Trophoblast cell (in vitro differentiated cells and primary cell): ENCODE data around the gene CEP78.

Source experiments
- DNase-seq, 2 donors: peaks; one replicate each; pipeline ENCODE4 v3.0.0-alpha.2; 2016
- H2AFZ ChIP-seq: 2 replicates; pipeline ENCODE4 v1.6.1; 2013; ENCODE audit warnings: low read length, moderate library complexity, mild to moderate bottlenecking; ENCODE audit not compliant: insufficient read depth, poor library complexity
- H2AK5ac ChIP-seq: 2 replicates; pipeline ENCODE4 v1.6.1; 2013; ENCODE audit warnings: mild to moderate bottlenecking, low read length
- H2BK120ac ChIP-seq: 2 replicates; pipeline ENCODE4 v1.6.1; 2013; ENCODE audit warnings: low read length, mild to moderate bottlenecking, moderate library complexity; ENCODE audit not compliant: insufficient read depth, poor library complexity
- H2BK12ac ChIP-seq: 2 replicates; pipeline ENCODE4 v1.6.1; 2013; ENCODE audit warnings: mild to moderate bottlenecking, low read length, moderate library complexity
- H2BK5ac ChIP-seq: 2 replicates; pipeline ENCODE4 v1.6.1; 2013; ENCODE audit warnings: low read length, low read depth, moderate library complexity, mild to moderate bottlenecking; ENCODE audit not compliant: poor library complexity
- H3K14ac ChIP-seq: 2 replicates; pipeline ENCODE4 v1.6.1; 2013; ENCODE audit warnings: mild to moderate bottlenecking, low read length
- H3K18ac ChIP-seq: 2 replicates; pipeline ENCODE4 v1.6.1; 2013; ENCODE audit warnings: mild to moderate bottlenecking, low read length
- H3K23ac ChIP-seq: 2 replicates; pipeline ENCODE4 v1.6.1; 2013; ENCODE audit warnings: low read length
- H3K27ac ChIP-seq: 2 replicates; pipeline ENCODE4 v1.5.1; 2013; ENCODE audit warnings: low read depth, mild to moderate bottlenecking, inconsistent platforms, low read length, moderate library complexity
- H3K27me3 ChIP-seq: 2 replicates; pipeline ENCODE4 v1.6.1; 2013; ENCODE audit warnings: inconsistent platforms, mild to moderate bottlenecking, low read length, moderate library complexity; ENCODE audit not compliant: insufficient read depth
- H3K36me3 ChIP-seq, 2 experiments: 1 replicate in 1 of 2; 2 replicates in 1 of 2; pipeline ENCODE4 v1.6.1; 2013; ENCODE audit warnings: low read length in 2 of 2, mild to moderate bottlenecking in 2 of 2, moderate library complexity in 1 of 2; ENCODE audit not compliant: insufficient read depth in 2 of 2, control insufficient read depth in 1 of 2
- H3K4ac ChIP-seq: 2 replicates; pipeline ENCODE4 v1.6.1; 2013; ENCODE audit warnings: low read depth, mild to moderate bottlenecking, low read length, moderate library complexity
- H3K4me1 ChIP-seq, 2 experiments: 1 replicate in 1 of 2; 2 replicates in 1 of 2; pipeline ENCODE4 v1.6.1; 2013; ENCODE audit warnings: low read length in 2 of 2, mild to moderate bottlenecking in 2 of 2, moderate library complexity in 1 of 2; ENCODE audit not compliant: insufficient read depth in 2 of 2, control insufficient read depth in 1 of 2
- H3K4me2 ChIP-seq: 2 replicates; pipeline ENCODE4 v1.6.1; 2013; ENCODE audit warnings: inconsistent platforms, mild to moderate bottlenecking, low read length, moderate library complexity
- H3K4me3 ChIP-seq: 2 replicates; pipeline ENCODE4 v1.5.1; 2013; ENCODE audit warnings: mild to moderate bottlenecking, low read depth, low read length, inconsistent platforms
- H3K79me1 ChIP-seq: one replicate; pipeline ENCODE4 v1.6.1; 2013; ENCODE audit warnings: low read length
- H3K79me2 ChIP-seq: 2 replicates; pipeline ENCODE4 v1.6.1; 2013; ENCODE audit warnings: low read length, mild to moderate bottlenecking; ENCODE audit not compliant: control insufficient read depth, insufficient read depth, poor library complexity
- H3K9ac ChIP-seq: 2 replicates; pipeline ENCODE4 v1.6.1; 2013; ENCODE audit warnings: mild to moderate bottlenecking, low read length
- H3K9me3 ChIP-seq: 2 replicates; pipeline ENCODE4 v1.6.1; 2013; ENCODE audit warnings: low read depth, mild to moderate bottlenecking, control low read depth, inconsistent platforms, low read length; ENCODE audit not compliant: insufficient read depth
- H4K12ac ChIP-seq: 2 replicates; pipeline ENCODE4 v1.6.1; 2013; ENCODE audit warnings: low read depth, mild to moderate bottlenecking, low read length, moderate library complexity
- H4K8ac ChIP-seq: 2 replicates; pipeline ENCODE4 v1.6.1; 2013; ENCODE audit warnings: low read depth, mild to moderate bottlenecking, low read length, moderate library complexity
- H4K91ac ChIP-seq: one replicate; pipeline ENCODE4 v1.6.1; 2013; ENCODE audit warnings: low read depth, mild to moderate bottlenecking, low read length, moderate library complexity
- WGBS: extraction: QIAGEN DNeasy Blood & Tissue Kit; methylation state at CpG from one replicate; pipeline ENCODE4 v1.1.7; 2013; ENCODE audit warnings: missing lambda C conversion rate; ENCODE audit not compliant: insufficient read length, insufficient coverage; ENCODE audit errors: extremely low coverage; 5-methylcytosine and 5-hydroxymethylcytosine counted together

The CEP78 gene

DNA sequence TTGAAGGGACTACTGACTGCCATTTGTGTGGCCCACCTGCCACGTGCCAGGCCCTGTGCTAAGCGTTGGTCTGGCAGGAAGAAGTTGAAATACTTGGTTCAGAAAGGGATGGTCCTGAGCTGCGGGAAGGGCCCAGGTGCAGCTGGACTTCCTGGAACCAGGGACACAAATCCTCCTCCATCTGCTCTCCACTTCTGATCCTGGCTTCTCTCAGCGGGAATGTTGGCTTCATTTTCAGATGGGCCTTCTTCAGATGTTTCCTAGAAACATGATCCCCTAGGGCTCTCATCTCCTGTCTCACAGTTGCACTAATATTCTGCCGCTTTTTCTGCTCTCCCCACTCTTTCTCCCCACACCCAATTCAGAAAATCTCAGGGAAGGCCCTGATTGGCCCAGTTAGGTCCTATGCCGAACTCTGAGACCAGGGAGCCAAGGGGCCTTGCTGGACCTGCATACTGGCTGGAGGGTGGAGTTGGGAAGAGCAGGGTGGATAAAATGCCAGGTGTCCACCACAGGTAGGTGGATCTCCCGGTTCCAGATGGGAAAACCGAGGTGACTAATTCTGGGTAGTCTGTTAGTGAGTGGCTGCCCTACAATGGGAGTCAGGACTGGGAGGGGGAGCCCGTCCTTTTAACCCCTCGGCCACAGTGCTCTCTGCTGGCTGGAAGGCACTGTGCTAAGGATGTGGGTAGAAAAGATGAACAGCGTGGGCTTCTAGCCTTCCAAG, 80.5 kb downstream of the CEP78 start:
- H3K18ac ChIP-seq, result no peak overlapping the region
- H2BK120ac ChIP-seq, result no peak overlapping the region
- no peak overlapping the region for H3K14ac ChIP-seq
- H3K27ac ChIP-seq, result no peak overlapping the region
- no peak overlapping the region for H2BK12ac ChIP-seq
- no peak overlapping the region for H4K8ac ChIP-seq
- no peaks in the 10 kb centered on the region for H3K27me3 ChIP-seq
- no peak overlapping the region for H3K23ac ChIP-seq
- H2AFZ ChIP-seq, result no peak overlapping the region
- H4K91ac ChIP-seq, result no peak overlapping the region
- H3K4me1 ChIP-seq, result peaks cover 3 to 7% of the 10 kb centered on the region in 2 experiments
- no peak overlapping the region for H3K4me2 ChIP-seq
- H3K36me3 ChIP-seq, result peaks cover 10 to 12% of the 10 kb centered on the region in 2 experiments
- no peak overlapping the region for H3K4ac ChIP-seq
- no peak overlapping the region for H4K12ac ChIP-seq
- H3K9me3 ChIP-seq, result peaks cover 2% of the 10 kb centered on the region
- DNase-seq, result no peak
- WGBS, result no CpG with 5 or more reads among the region's 11 CpGs
- H3K79me1 ChIP-seq, result no peaks in the 10 kb centered on the region
- no peak overlapping the region for H3K4me3 ChIP-seq
- no peaks in the 10 kb centered on the region for H3K79me2 ChIP-seq
- H2BK5ac ChIP-seq, result no peak overlapping the region
- no peak overlapping the region for H2AK5ac ChIP-seq
- H3K9ac ChIP-seq, result no peak overlapping the region

DNA sequence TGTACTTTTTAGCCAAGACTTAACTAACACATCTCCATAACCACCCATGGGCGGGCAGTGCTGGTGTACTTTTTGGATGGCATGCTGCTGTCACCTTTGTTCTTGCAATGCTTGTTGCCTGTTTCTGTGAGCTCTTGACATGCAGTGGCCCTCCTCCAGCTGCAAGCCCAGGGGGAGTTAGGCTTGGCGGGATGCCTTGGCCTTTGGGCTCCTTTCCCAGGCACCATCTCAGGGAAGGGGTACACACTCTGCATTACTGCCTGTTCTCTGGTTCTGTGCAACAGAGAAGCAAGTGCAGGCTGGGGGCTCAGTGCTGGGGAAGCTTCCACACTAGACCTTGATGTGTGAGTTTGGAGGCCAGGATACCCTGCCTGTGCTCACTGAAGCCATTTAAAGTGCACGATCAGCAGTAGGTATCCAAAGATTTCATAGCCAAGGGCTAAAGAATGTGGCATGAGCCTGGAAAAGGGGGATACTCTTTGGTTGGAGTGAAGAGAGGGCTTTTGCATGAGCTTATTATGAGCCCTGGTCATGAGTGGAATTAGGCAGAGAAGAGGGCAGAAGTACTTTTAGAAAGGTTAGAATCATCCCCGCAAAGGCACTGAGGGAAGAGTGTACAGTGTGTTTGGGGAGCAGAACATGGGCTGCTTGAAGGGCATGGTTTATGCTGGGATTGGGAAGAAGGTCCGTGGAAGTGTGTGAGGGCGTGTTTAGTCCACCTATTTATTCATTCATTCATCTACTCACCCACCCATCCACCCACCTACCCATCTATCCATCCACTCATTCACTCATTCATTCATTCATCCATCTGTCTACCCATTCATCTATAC, 83.5 kb downstream of the CEP78 start:
- Histone ChIP-seq H3K27me3 (no peaks in the 10 kb centered on the region), H3K18ac (no peak overlapping the region), H3K27ac (no peak overlapping the region), H4K12ac (no peak overlapping the region), H3K9ac (no peak overlapping the region), H4K91ac (no peak overlapping the region), H2BK120ac (no peak overlapping the region), H3K36me3 (peaks cover 12 to 14% of the 10 kb centered on the region in 2 experiments), H2AK5ac (no peak overlapping the region), H3K79me1 (no peaks in the 10 kb centered on the region), H3K9me3 (peaks cover 2% of the 10 kb centered on the region), H3K4ac (no peak overlapping the region), H3K4me2 (no peak overlapping the region), H4K8ac (no peak overlapping the region), H3K14ac (no peak overlapping the region), H3K23ac (no peak overlapping the region), H3K4me1 (peaks cover 3 to 7% of the 10 kb centered on the region in 2 experiments), H2AFZ (no peak overlapping the region), H2BK12ac (no peak overlapping the region), H2BK5ac (no peak overlapping the region), H3K4me3 (no peak overlapping the region), H3K79me2 (no peaks in the 10 kb centered on the region)
- WGBS, result no CpG with 5 or more reads among the region's 6 CpGs
- DNase-seq, result no peak

DNA sequence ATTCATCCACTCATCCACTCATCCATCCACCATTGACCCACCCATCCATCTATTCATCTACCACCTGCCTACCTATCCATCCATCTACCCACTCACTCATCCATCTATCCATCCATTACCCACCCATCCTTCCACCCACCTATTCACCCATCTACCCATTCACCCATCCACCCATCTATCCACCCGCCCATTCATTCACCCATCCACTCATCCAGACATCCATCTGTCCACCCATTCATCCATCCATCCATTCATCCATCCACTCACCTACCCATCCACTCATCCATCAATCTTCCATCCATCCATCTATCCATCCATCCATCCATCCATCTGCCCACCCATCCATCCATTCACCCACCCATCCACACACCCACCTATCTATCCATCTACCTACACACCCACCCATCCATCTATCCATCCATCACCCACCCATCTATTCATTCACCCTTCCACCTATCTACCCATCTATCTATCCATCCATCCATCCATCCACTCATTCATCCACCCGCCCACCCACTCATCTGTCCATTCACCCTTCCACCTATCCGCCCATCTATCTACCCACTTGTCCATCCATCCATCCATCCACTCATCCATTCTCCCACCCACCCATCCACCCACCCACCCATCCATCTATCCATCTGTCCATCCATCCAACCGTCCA, 84.3 kb downstream of the CEP78 start:
- Histone ChIP-seq H2AK5ac (no peak overlapping the region), H3K36me3 (peaks cover 12 to 14% of the 10 kb centered on the region in 2 experiments), H2AFZ (no peak overlapping the region), H3K27ac (no peak overlapping the region), H4K8ac (no peak overlapping the region), H3K4ac (no peak overlapping the region), H2BK120ac (no peak overlapping the region), H3K79me1 (no peaks in the 10 kb centered on the region), H3K23ac (no peak overlapping the region), H3K9me3 (peaks cover 2% of the 10 kb centered on the region), H3K18ac (no peak overlapping the region), H2BK5ac (no peak overlapping the region), H2BK12ac (no peak overlapping the region), H4K12ac (no peak overlapping the region), H4K91ac (no peak overlapping the region), H3K4me3 (no peak overlapping the region), H3K14ac (no peak overlapping the region), H3K4me1 (peaks cover 0 to 5% of the 10 kb centered on the region in 2 experiments), H3K9ac (no peak overlapping the region), H3K27me3 (no peaks in the 10 kb centered on the region), H3K79me2 (no peaks in the 10 kb centered on the region), H3K4me2 (no peak overlapping the region)
- DNase-seq, result no peak
- WGBS, result no CpG with 5 or more reads among the region's 4 CpGs

DNA sequence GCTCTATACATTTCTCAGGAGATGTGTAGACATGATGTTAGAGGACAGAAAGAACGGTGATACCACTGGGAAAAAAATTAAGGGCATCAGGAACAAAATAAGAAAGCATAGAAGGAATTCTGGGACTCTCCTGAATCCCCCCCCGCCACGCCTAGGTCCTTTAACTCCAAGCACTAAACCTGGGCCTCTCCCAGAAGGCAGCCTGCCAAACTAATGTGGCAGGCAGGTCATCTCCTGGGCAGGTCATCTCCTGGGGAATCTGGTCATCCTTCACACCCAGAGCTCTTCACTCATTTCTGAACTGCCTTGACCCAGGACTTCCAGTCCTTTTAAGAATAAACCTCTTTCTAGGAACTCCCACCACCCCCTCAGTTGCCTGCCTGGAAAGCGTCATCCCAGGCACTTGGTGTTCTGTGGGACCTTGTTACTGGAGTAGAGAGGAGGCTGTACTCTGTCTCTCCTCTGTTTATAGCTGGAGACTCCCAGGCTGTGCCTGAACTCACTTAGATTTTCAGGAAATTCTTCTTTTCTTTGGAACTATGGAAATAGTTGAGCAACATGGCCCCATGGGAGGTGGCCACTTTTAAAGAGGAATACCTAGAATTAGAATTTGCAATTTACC, 85.1 kb downstream of the CEP78 start:
- Histone ChIP-seq H2BK12ac (no peak overlapping the region), H3K79me1 (no peaks in the 10 kb centered on the region), H3K14ac (no peak overlapping the region), H2BK120ac (no peak overlapping the region), H4K8ac (no peak overlapping the region), H2BK5ac (no peak overlapping the region), H3K4ac (no peak overlapping the region), H4K91ac (no peak overlapping the region), H3K23ac (no peak overlapping the region), H2AK5ac (no peak overlapping the region), H3K4me3 (no peak overlapping the region), H3K4me2 (no peak overlapping the region), H3K9me3 (peaks cover 2% of the 10 kb centered on the region), H3K9ac (no peak overlapping the region), H2AFZ (no peak overlapping the region), H3K27me3 (no peaks in the 10 kb centered on the region), H3K79me2 (no peaks in the 10 kb centered on the region), H4K12ac (no peak overlapping the region), H3K18ac (no peak overlapping the region), H3K27ac (no peak overlapping the region), H3K36me3 (peaks cover 12% of the 10 kb centered on the region in 2 experiments), H3K4me1 (peaks cover 0 to 2% of the 10 kb centered on the region in 2 experiments)
- DNase-seq, result no peak
- WGBS, result no CpG with 5 or more reads among the region's 4 CpGs
